Endothelial cell of umbilical vein (primary cell): ENCODE data around the gene CARMIL1.

Experiments
- CTCF ChIP-seq, 2 donors: IDR thresholded peaks; 1 replicate in 1 of 2; 2 replicates in 1 of 2; pipeline ENCODE4 v1.5.1; 2011; ENCODE audit warnings: low read length in 2 of 2, mild to moderate bottlenecking in 2 of 2, moderate library complexity in 2 of 2, control low read depth in 1 of 2, inconsistent platforms in 1 of 2, low read depth in 1 of 2; ENCODE audit not compliant: insufficient read depth in 1 of 2; ENCODE audit errors: extremely low read depth in 1 of 2
- EZH2 ChIP-seq: IDR thresholded peaks from 2 replicates; pipeline ENCODE4 v1.6.1; 2012; ENCODE audit warnings: borderline replicate concordance, low read depth, mild to moderate bottlenecking, moderate library complexity, low read length, inconsistent platforms; ENCODE audit not compliant: severe bottlenecking
- FOS ChIP-seq: IDR thresholded peaks from 2 replicates; pipeline ENCODE4 v1.6.1; 2011; ENCODE audit warnings: mild to moderate bottlenecking, low read length, moderate library complexity, borderline replicate concordance; ENCODE audit not compliant: insufficient read depth
- JUN ChIP-seq: IDR thresholded peaks from 2 replicates; pipeline ENCODE4 v1.6.1; 2011; ENCODE audit warnings: borderline replicate concordance, low read depth; ENCODE audit not compliant: insufficient read length, insufficient read depth
- MYC ChIP-seq: IDR thresholded peaks from one replicate; pipeline ENCODE4 v1.6.1; 2011; ENCODE audit warnings: mild to moderate bottlenecking, low read depth, low read length
- POLR2A ChIP-seq: IDR thresholded peaks from 2 replicates; pipeline ENCODE4 v1.6.1; 2012; ENCODE audit warnings: low read depth, mild to moderate bottlenecking, control low read depth, low read length
- POLR2AphosphoS5 ChIP-seq: IDR thresholded peaks from 2 replicates; pipeline ENCODE4 v1.6.1; 2012; ENCODE audit warnings: low read depth, mild to moderate bottlenecking, control low read depth, low read length, moderate library complexity; ENCODE audit not compliant: insufficient read depth
- TF ChIP-seq, protein P1 (sequence below): IDR thresholded peaks from 2 replicates; pipeline ENCODE4 v1.6.1; 2011; ENCODE audit not compliant: insufficient read depth, insufficient read length

DNA sequence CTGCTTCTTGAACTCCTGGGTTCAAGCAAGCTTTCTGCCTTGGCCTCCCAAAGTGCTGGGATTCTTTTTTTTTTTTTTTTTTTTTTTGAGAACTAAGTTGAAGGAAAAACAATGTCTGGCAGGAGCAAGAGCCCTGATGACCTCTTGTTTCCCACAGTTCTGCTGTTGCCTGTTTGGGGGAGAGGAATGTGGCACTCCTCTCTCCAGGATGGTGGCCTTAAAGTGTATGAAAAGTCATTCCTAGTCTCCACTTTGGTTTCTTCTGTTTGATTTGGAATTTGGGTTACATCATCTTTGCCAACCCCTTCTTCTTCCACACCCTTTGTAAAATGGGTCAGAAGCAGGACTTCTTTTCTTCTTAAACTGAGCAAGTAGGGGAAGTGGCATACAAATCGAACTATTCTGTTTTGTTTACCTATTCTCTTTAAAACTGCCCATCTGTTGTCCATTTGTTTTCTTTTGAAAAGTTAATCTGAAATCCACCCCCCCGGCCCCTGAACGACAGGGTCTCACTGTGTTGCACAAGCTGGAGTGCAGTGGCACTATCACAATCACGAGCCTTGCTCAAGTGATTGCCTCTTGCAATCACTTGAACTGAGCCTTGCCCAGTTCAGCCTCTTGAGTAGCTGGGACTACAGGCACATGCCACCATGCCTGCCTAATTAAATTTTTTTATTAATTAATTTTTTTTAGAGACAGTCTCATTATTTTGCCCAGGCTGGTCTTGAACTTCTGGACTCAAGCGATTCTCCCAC, 11.3 kb downstream of the CARMIL1 start:
- TF ChIP-seq CTCF (IDR thresholded peaks at IDR 0.05; ENCODE audit: extremely low read depth in 1 of 2, insufficient read depth in 1 of 2, low read depth in 1 of 2, low read length in 2 of 2), result no peak
- no peak for TF ChIP-seq JUN
- TF ChIP-seq, protein P1, sequence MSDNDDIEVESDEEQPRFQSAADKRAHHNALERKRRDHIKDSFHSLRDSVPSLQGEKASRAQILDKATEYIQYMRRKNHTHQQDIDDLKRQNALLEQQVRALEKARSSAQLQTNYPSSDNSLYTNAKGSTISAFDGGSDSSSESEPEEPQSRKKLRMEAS, result no peak
- no peak for TF ChIP-seq POLR2A
- no peak for TF ChIP-seq EZH2
- no peak for TF ChIP-seq MYC
- TF ChIP-seq POLR2AphosphoS5, result no peak
- TF ChIP-seq FOS, result no peak
